Natural killer cell (primary cell): ENCODE results near the gene GPC1. TPM values are rescaled to one million over a fixed set of nuclear protein-coding genes. Genes with fewer than 3 reads are reported as not detected.

ENCODE experiments used
- ATAC-seq, 3 donors: fragments of 150-1000 bp in 2 of 3; fragments of 200-7000 bp in 1 of 3; cut with Tn5 transposase; 1 replicate in 1 of 3; 2 replicates in 2 of 3; pipeline ENCODE4 v1.10.0; 2021; ENCODE audit warnings: mild to moderate bottlenecking in 2 of 3, moderate library complexity in 2 of 3
- DNase-seq, 2 donors: peaks; one replicate each; pipeline versions ENCODE4 v3.0.0 to v3.0.0-alpha.2; 2013 to 2021; ENCODE audit warnings: mixed read lengths in 1 of 2
- H3K27ac ChIP-seq: one replicate; pipeline ENCODE4 v1.5.1; 2013; ENCODE audit warnings: mild to moderate bottlenecking, low read length
- H3K27me3 ChIP-seq: one replicate; pipeline ENCODE4 v1.6.1; 2013; ENCODE audit warnings: low read length; ENCODE audit not compliant: control insufficient read depth, insufficient read depth
- H3K36me3 ChIP-seq: one replicate; pipeline ENCODE4 v1.6.1; 2013; ENCODE audit warnings: low read length; ENCODE audit not compliant: control insufficient read depth, insufficient read depth
- H3K4me1 ChIP-seq: one replicate; pipeline ENCODE4 v1.6.1; 2013; ENCODE audit warnings: low read length; ENCODE audit not compliant: control insufficient read depth, insufficient read depth
- H3K4me3 ChIP-seq: one replicate; pipeline ENCODE4 v1.5.1; 2013; ENCODE audit warnings: low read length
- H3K9me3 ChIP-seq: one replicate; pipeline ENCODE4 v1.6.1; 2013; ENCODE audit warnings: low read length; ENCODE audit not compliant: control insufficient read depth, insufficient read depth
- H3K27ac Mint-ChIP-seq, 2 donors: one replicate each; pipeline ENCODE4 v1.8.0; 2022; ENCODE audit warnings: mild to moderate bottlenecking in 2 of 2, mixed read lengths in 2 of 2, moderate library complexity in 1 of 2
- H3K27me3 Mint-ChIP-seq, 2 donors: one replicate each; pipeline ENCODE4 v1.8.0; 2022; ENCODE audit warnings: low read depth in 2 of 2, mixed read lengths in 2 of 2
- H3K36me3 Mint-ChIP-seq: one replicate; pipeline ENCODE4 v1.8.0; 2022; ENCODE audit warnings: mixed read lengths
- H3K4me1 Mint-ChIP-seq, 2 donors: one replicate each; pipeline ENCODE4 v1.8.0; 2022; ENCODE audit warnings: mixed read lengths in 2 of 2
- H3K4me3 Mint-ChIP-seq: one replicate; pipeline ENCODE4 v1.8.0; 2022; ENCODE audit warnings: mild to moderate bottlenecking, moderate library complexity, mixed read lengths
- H3K9me3 Mint-ChIP-seq, 2 donors: one replicate each; pipeline ENCODE4 v1.8.0; 2022; ENCODE audit warnings: mixed read lengths in 2 of 2
- CTCF ChIP-seq: fragments of 200-600 bp; IDR thresholded peaks from one replicate; pipeline ENCODE4 v1.8.0; 2022; ENCODE audit warnings: antibody characterized with exemption
- WGBS: methylation state at CpG from one replicate; pipeline ENCODE4 v1.1.7; 2013; ENCODE audit warnings: missing lambda C conversion rate; ENCODE audit not compliant: insufficient coverage; 5-methylcytosine and 5-hydroxymethylcytosine counted together
- intact Hi-C: fragments of 100-400 bp; cut with micrococcal nuclease; formaldehyde crosslinking; loops from one replicate; pipeline ENCODE4 v1.14.2; 2022
- total RNA-seq, 4 donors: library from RNA; stranded (reverse); fragments of 120-200 nt in 1 of 4; gene quantifications; one replicate each; pipeline versions ENCODE4 v1.2.3 to v1.2.4, GENCODE V29; 2013 to 2022

The GPC1 gene
- total RNA-seq, 3 donors from 2014 or later (not counting 1 experiment from before 2014, with no cell fraction given), result 0.79 to 1.4 (median 0.94) TPM

- H3K36me3 Mint-ChIP-seq, result no peaks in the 10 kb centered on the region
- Histone ChIP-seq H3K4me1 (no peaks in the 10 kb centered on the region), H3K27me3 (no peaks in the 10 kb centered on the region), H3K27ac (no peak overlapping the region), H3K9me3 (no peaks in the 10 kb centered on the region), H3K4me3 (no peak overlapping the region), H3K36me3 (no peaks in the 10 kb centered on the region)
- no peaks in the 10 kb centered on the region for H3K4me1 Mint-ChIP-seq
- no peak overlapping the region for H3K4me3 Mint-ChIP-seq
- H3K27me3 Mint-ChIP-seq, result peaks cover 3 to 19% of the 10 kb centered on the region in 2 donors
- no peaks in the 10 kb centered on the region for H3K9me3 Mint-ChIP-seq
- ATAC-seq, result no peak
- intact Hi-C loops, result no loop called here
- DNase-seq, result no peak
- WGBS, result 62% methylated on average over 5 of the region's 6 CpGs
- no peak overlapping the region for H3K27ac Mint-ChIP-seq
- TF ChIP-seq CTCF, result no peak
Observed at GRCh38 chr2:240427729-240428128, 7.7 kb upstream of the GPC1 start.

- 84% methylated on average over 5 of the region's 5 CpGs for WGBS
- Histone ChIP-seq H3K9me3 (no peaks in the 10 kb centered on the region), H3K36me3 (no peaks in the 10 kb centered on the region), H3K27me3 (no peaks in the 10 kb centered on the region), H3K4me1 (no peaks in the 10 kb centered on the region), H3K4me3 (no peak overlapping the region), H3K27ac (no peak overlapping the region)
- no peak for ATAC-seq
- no peak overlapping the region for H3K4me3 Mint-ChIP-seq
- DNase-seq, result no peak
- intact Hi-C loops, result no loop called here
- no peaks in the 10 kb centered on the region for H3K36me3 Mint-ChIP-seq
- H3K27ac Mint-ChIP-seq, result no peak overlapping the region
- H3K27me3 Mint-ChIP-seq, result peaks cover 6 to 24% of the 10 kb centered on the region in 2 donors
- TF ChIP-seq CTCF, result no peak
- H3K4me1 Mint-ChIP-seq, result no peaks in the 10 kb centered on the region
- H3K9me3 Mint-ChIP-seq, result no peaks in the 10 kb centered on the region
Observed at GRCh38 chr2:240428245-240428644, 7.2 kb upstream of the GPC1 start.

- H3K4me1 ChIP-seq, result peaks cover under 1% of the 10 kb centered on the region
- H3K27me3 ChIP-seq, result no peaks in the 10 kb centered on the region
- Mint-ChIP-seq H3K27me3 (peaks cover 9 to 26% of the 10 kb centered on the region in 2 donors), H3K36me3 (no peaks in the 10 kb centered on the region), H3K4me3 (no peak overlapping the region), H3K27ac (no peak overlapping the region), H3K4me1 (no peaks in the 10 kb centered on the region), H3K9me3 (no peaks in the 10 kb centered on the region)
- H3K4me3 ChIP-seq, result no peak overlapping the region
- 80% methylated on average over 10 of the region's 10 CpGs for WGBS
- no peaks in the 10 kb centered on the region for H3K9me3 ChIP-seq
- no peak for ATAC-seq
- DNase-seq, result no peak
- no peaks in the 10 kb centered on the region for H3K36me3 ChIP-seq
- H3K27ac ChIP-seq, result no peak overlapping the region
- TF ChIP-seq CTCF, result no peak
- intact Hi-C loops, result no loop called here
Observed at GRCh38 chr2:240429341-240429871, 6.1 kb upstream of the GPC1 start.

- ATAC-seq (no peak), DNase-seq (no peak)
- Mint-ChIP-seq H3K36me3 (no peaks in the 10 kb centered on the region), H3K27me3 (peaks cover 9 to 26% of the 10 kb centered on the region in 2 donors), H3K4me3 (no peak overlapping the region), H3K27ac (no peak overlapping the region), H3K4me1 (peaks cover 0 to 4% of the 10 kb centered on the region in 2 donors), H3K9me3 (no peaks in the 10 kb centered on the region)
- no peak overlapping the region for H3K27ac ChIP-seq
- H3K4me1 ChIP-seq, result peaks cover 5% of the 10 kb centered on the region
- TF ChIP-seq CTCF, result no peak
- peaks cover 3% of the 10 kb centered on the region for H3K27me3 ChIP-seq
- H3K4me3 ChIP-seq, result no peak overlapping the region
- WGBS, result 86% methylated on average over 14 of the region's 14 CpGs
- H3K9me3 ChIP-seq, result no peaks in the 10 kb centered on the region
- intact Hi-C loops, result no loop called here
- H3K36me3 ChIP-seq, result no peaks in the 10 kb centered on the region
Observed at GRCh38 chr2:240429872-240430491, 5.5 kb upstream of the GPC1 start.
